Testis (tissue), 2 donors: ENCODE data around the gene SLC35B2.

ENCODE experiments used
- POLR2A ChIP-seq: fragments of 450-650 bp; IDR thresholded peaks from one replicate; pipeline ENCODE4 v1.6.1; 2017; ENCODE audit warnings: antibody characterized with exemption, mild to moderate bottlenecking, moderate library complexity
- TF ChIP-seq, protein P1 (sequence below), 3 experiments: fragments of 450-650 bp in 2 of 3; fragments of 200-600 bp in 1 of 3; sonication (generic) in 1 of 3; IDR thresholded peaks; one replicate each; pipeline ENCODE4 v1.5.1; 2016 to 2019; ENCODE audit warnings: antibody characterized with exemption in 3 of 3, mild to moderate bottlenecking in 2 of 3, moderate library complexity in 1 of 3

DNA sequence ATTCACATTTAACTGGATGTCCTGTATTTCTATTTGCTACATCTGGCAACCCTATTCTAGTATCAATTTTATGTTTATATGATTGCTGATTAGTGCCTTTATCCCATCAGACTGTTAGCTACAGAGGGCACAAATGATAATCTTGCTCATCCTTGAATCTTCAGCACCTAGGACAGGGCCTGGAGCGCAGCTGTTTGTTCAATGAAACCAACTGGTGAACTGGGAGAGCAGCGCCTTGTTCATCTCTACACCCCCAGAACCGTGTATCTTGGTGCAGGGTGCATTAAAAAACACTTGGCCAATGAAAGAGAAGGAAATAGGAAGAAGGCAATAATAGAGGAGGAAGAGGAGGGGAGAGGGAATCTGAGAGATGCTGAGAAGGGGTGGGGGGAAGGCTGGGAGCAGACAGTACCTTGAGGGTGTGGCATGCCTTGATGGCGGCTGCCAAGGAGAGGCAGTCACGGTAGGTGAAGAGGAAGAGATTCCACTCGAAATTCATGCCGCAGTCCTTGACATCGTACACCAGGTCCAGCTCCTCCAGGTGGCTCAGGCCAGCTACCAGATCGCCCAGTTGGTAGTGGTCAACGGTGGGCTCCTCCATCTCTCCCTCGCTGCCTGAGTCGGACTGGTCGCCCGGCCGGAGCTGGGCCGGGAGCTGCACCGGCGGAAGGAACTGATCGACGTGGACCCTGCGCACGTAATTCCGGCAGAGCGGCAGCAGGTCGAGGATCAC is 28.4 kb upstream of the SLC35B2 start:
- TF ChIP-seq POLR2A = no peak
- TF ChIP-seq, protein P1, sequence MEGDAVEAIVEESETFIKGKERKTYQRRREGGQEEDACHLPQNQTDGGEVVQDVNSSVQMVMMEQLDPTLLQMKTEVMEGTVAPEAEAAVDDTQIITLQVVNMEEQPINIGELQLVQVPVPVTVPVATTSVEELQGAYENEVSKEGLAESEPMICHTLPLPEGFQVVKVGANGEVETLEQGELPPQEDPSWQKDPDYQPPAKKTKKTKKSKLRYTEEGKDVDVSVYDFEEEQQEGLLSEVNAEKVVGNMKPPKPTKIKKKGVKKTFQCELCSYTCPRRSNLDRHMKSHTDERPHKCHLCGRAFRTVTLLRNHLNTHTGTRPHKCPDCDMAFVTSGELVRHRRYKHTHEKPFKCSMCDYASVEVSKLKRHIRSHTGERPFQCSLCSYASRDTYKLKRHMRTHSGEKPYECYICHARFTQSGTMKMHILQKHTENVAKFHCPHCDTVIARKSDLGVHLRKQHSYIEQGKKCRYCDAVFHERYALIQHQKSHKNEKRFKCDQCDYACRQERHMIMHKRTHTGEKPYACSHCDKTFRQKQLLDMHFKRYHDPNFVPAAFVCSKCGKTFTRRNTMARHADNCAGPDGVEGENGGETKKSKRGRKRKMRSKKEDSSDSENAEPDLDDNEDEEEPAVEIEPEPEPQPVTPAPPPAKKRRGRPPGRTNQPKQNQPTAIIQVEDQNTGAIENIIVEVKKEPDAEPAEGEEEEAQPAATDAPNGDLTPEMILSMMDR (IDR thresholded peaks at IDR 0.05) = no peak
